GM20000 (cell line): ENCODE data around the gene POU2F1.

Experiments used
- DNase-seq: peaks from one replicate; pipeline ENCODE4 v3.0.0; 2012; ENCODE audit warnings: low spot score
- CTCF ChIP-seq: IDR thresholded peaks from 2 replicates; pipeline ENCODE4 v1.5.1; 2012; ENCODE audit warnings: mild to moderate bottlenecking, control low read depth; ENCODE audit errors: extremely low read depth, missing control alignments

Gene POU2F1

GRCh38 chr1:167273027-167273800, 52.5 kb downstream of the POU2F1 start:
- TF ChIP-seq CTCF: no peak
- DNase-seq: no peak

- TF ChIP-seq CTCF: no peak
- no peak for DNase-seq
Observed at GRCh38 chr1:167274061-167274460, 53.4 kb downstream of the POU2F1 start.

GRCh38 chr1:167276969-167277368, 56.3 kb downstream of the POU2F1 start:
- TF ChIP-seq CTCF: no peak

GRCh38 chr1:167278497-167278896, 57.8 kb downstream of the POU2F1 start:
- no peak for DNase-seq
- no peak for TF ChIP-seq CTCF

More at GRCh38 chr1:167276969-167277368, 56.3 kb downstream of the POU2F1 start:
- peak; percentile 41 for DNase-seq

GRCh38 chr1:167280912-167281311, 60.2 kb downstream of the POU2F1 start:
- TF ChIP-seq CTCF: no peak

GRCh38 chr1:167288390-167289074, 67.8 kb downstream of the POU2F1 start:
- TF ChIP-seq CTCF: no peak
- DNase-seq: no peak

More at GRCh38 chr1:167280912-167281311, 60.2 kb downstream of the POU2F1 start:
- no peak for DNase-seq

- DNase-seq: no peak
- TF ChIP-seq CTCF: no peak
Observed at GRCh38 chr1:167289075-167289442, 68.4 kb downstream of the POU2F1 start.
